IMR-90 (cell line): ENCODE data around the gene NCBP2. TPM values are rescaled to one million over a fixed set of nuclear protein-coding genes. Genes with fewer than 3 reads are reported as not detected.

Source experiments
- ATAC-seq: fragments of 200-7000 bp; cut with Tn5 transposase; 2 replicates; pipeline ENCODE4 v1.9.1; 2020; ENCODE audit warnings: low read depth, mild to moderate bottlenecking, moderate library complexity
- BruUV-seq: library from RNA; stranded (reverse); fragments of 400-500 nt; replicated peaks from 2 replicates; lab custom pipeline; 2021; lab: Mats Ljungman, UMichigan
- CTCF ChIA-PET: fragments of 300-600 bp; formaldehyde crosslinking; extraction: SDS; loops from one replicate; lab custom pipeline; 2021; ENCODE audit warnings: antibody characterized with exemption; lab: Yijun Ruan, JAX
- POLR2A ChIA-PET: fragments of 300-600 bp; sonication (Branson Sonifier 250); formaldehyde crosslinking; loops from one replicate; lab custom pipeline; 2022; ENCODE audit warnings: antibody characterized with exemption; ENCODE audit not compliant: unreplicated experiment; lab: Charles Lee
- DNase-seq: peaks from one replicate; pipeline ENCODE4 v3.0.0; 2013
- H2AFZ ChIP-seq: replicated peaks from 2 replicates; pipeline ENCODE3; 2013; ENCODE audit warnings: low read length, mild to moderate bottlenecking; ENCODE audit not compliant: poor library complexity
- H2AK5ac ChIP-seq: 2 replicates; pipeline ENCODE4 v1.6.1; 2013; ENCODE audit warnings: low read depth, low read length, inconsistent platforms
- H2AK9ac ChIP-seq: replicated peaks from 2 replicates; pipeline ENCODE3; 2013; ENCODE audit warnings: mild to moderate bottlenecking, low read depth, low read length, moderate library complexity; ENCODE audit not compliant: poor library complexity
- H2BK120ac ChIP-seq: 2 replicates; pipeline ENCODE4 v1.6.1; 2013; ENCODE audit warnings: low read depth, low read length, inconsistent platforms
- H2BK15ac ChIP-seq: 3 replicates; pipeline ENCODE4 v1.6.1; 2013; ENCODE audit warnings: low read depth, low read length, inconsistent platforms
- H2BK20ac ChIP-seq: 2 replicates; pipeline ENCODE4 v1.6.1; 2013; ENCODE audit warnings: low read depth, mild to moderate bottlenecking, inconsistent platforms, low read length, moderate library complexity
- H2BK5ac ChIP-seq: 2 replicates; pipeline ENCODE4 v1.6.1; 2013; ENCODE audit warnings: mild to moderate bottlenecking, low read depth, low read length, inconsistent platforms; ENCODE audit not compliant: poor library complexity, severe bottlenecking
- H3K14ac ChIP-seq: replicated peaks from 2 replicates; pipeline ENCODE4 v1.6.1; 2013; ENCODE audit warnings: low read depth, low read length, inconsistent platforms
- H3K18ac ChIP-seq: 2 replicates; pipeline ENCODE4 v1.6.1; 2013; ENCODE audit warnings: low read depth, low read length, control low read depth
- H3K23ac ChIP-seq: 2 replicates; pipeline ENCODE4 v1.6.1; 2013; ENCODE audit warnings: low read depth, low read length, inconsistent platforms
- H3K27ac ChIP-seq: 2 replicates; pipeline ENCODE4 v1.5.1; 2013; ENCODE audit warnings: mild to moderate bottlenecking, control low read depth, low read length; ENCODE audit not compliant: insufficient read depth
- H3K27me3 ChIP-seq: 2 replicates; pipeline ENCODE4 v1.6.1; 2013; ENCODE audit warnings: low read length; ENCODE audit not compliant: control insufficient read depth, insufficient read depth
- H3K36me3 ChIP-seq: 2 replicates; pipeline ENCODE4 v1.6.1; 2013; ENCODE audit warnings: low read length, mixed read lengths; ENCODE audit not compliant: control insufficient read depth, insufficient read depth
- H3K4ac ChIP-seq: 2 replicates; pipeline ENCODE4 v1.6.1; 2013; ENCODE audit warnings: low read depth, low read length, inconsistent platforms
- H3K4me1 ChIP-seq: 2 replicates; pipeline ENCODE4 v1.6.1; 2013; ENCODE audit warnings: low read length, mixed read lengths; ENCODE audit not compliant: control insufficient read depth, insufficient read depth
- H3K4me2 ChIP-seq: 2 replicates; pipeline ENCODE4 v1.6.1; 2013; ENCODE audit warnings: low read depth, mild to moderate bottlenecking, control low read depth, low read length, moderate library complexity
- H3K4me3 ChIP-seq: 2 replicates; pipeline ENCODE4 v1.5.1; 2013; ENCODE audit warnings: low read depth, mild to moderate bottlenecking, control low read depth, low read length, moderate library complexity; ENCODE audit not compliant: insufficient read depth
- H3K56ac ChIP-seq: 2 replicates; pipeline ENCODE4 v1.6.1; 2013; ENCODE audit warnings: low read length, inconsistent platforms; ENCODE audit not compliant: insufficient read depth; ENCODE audit errors: extremely low read depth
- H3K79me1 ChIP-seq, 2 experiments: 2 replicates each; pipeline ENCODE4 v1.6.1; 2013; ENCODE audit warnings: low read length in 2 of 2, inconsistent platforms in 1 of 2, low read depth in 1 of 2
- H3K9ac ChIP-seq: 2 replicates; pipeline ENCODE4 v1.6.1; 2013; ENCODE audit warnings: low read depth, low read length, control low read depth
- H3K9me1 ChIP-seq: 2 replicates; pipeline ENCODE4 v1.6.1; 2013; ENCODE audit warnings: low read length, inconsistent platforms; ENCODE audit not compliant: insufficient read depth
- H3K9me3 ChIP-seq: 2 replicates; pipeline ENCODE4 v1.6.1; 2013; ENCODE audit warnings: low read length; ENCODE audit not compliant: control insufficient read depth, insufficient read depth
- H4K20me1 ChIP-seq: 2 replicates; pipeline ENCODE4 v1.6.1; 2013; ENCODE audit warnings: low read length, inconsistent platforms; ENCODE audit not compliant: insufficient read depth
- H4K5ac ChIP-seq: 2 replicates; pipeline ENCODE4 v1.6.1; 2013; ENCODE audit warnings: mild to moderate bottlenecking, low read depth, low read length, control low read depth
- H4K8ac ChIP-seq, 2 experiments: 2 replicates each; pipeline ENCODE4 v1.6.1; 2013; ENCODE audit warnings: low read depth in 2 of 2, low read length in 2 of 2, control low read depth in 1 of 2, inconsistent platforms in 1 of 2
- H4K91ac ChIP-seq: 2 replicates; pipeline ENCODE4 v1.6.1; 2013; ENCODE audit warnings: low read depth, low read length, inconsistent platforms; ENCODE audit not compliant: insufficient read depth
- BHLHE40 ChIP-seq: fragments of 150-350 bp; IDR thresholded peaks from 2 replicates; pipeline ENCODE4 v1.6.1; 2016; ENCODE audit warnings: mild to moderate bottlenecking, low read depth, low read length
- CEBPB ChIP-seq: IDR thresholded peaks from 2 replicates; pipeline ENCODE4 v1.6.1; 2012; ENCODE audit warnings: low read depth, low read length, improper control_type of control experiment
- CHD1 ChIP-seq: IDR thresholded peaks from 2 replicates; pipeline ENCODE4 v1.6.1; 2012; ENCODE audit warnings: low read depth, low read length, improper control_type of control experiment
- FOS ChIP-seq: fragments of 150-350 bp; IDR thresholded peaks from 2 replicates; pipeline ENCODE4 v1.6.1; 2016; ENCODE audit warnings: low read depth, low read length
- MAFK ChIP-seq: IDR thresholded peaks from 2 replicates; pipeline ENCODE4 v1.6.1; 2012; ENCODE audit warnings: low read depth, low read length, improper control_type of control experiment
- MAZ ChIP-seq: IDR thresholded peaks from 2 replicates; pipeline ENCODE4 v1.6.1; 2012; ENCODE audit warnings: low read depth, mild to moderate bottlenecking, low read length, improper control_type of control experiment, moderate library complexity, borderline replicate concordance
- MXI1 ChIP-seq: IDR thresholded peaks from 2 replicates; pipeline ENCODE4 v1.6.1; 2012; ENCODE audit warnings: low read depth, mild to moderate bottlenecking, low read length, moderate library complexity, borderline replicate concordance
- NFE2L2 ChIP-seq: fragments of 150-350 bp; IDR thresholded peaks from 2 replicates; pipeline ENCODE4 v1.6.1; 2016; ENCODE audit warnings: low read depth, mild to moderate bottlenecking, low read length
- POLR2A ChIP-seq: IDR thresholded peaks from 2 replicates; pipeline ENCODE4 v1.6.1; 2012; ENCODE audit warnings: mild to moderate bottlenecking, low read depth, low read length
- RAD21 ChIP-seq: IDR thresholded peaks from 2 replicates; pipeline ENCODE4 v1.6.1; 2012; ENCODE audit warnings: low read length, improper control_type of control experiment
- RCOR1 ChIP-seq: IDR thresholded peaks from 2 replicates; pipeline ENCODE4 v1.6.1; 2012; ENCODE audit warnings: mild to moderate bottlenecking, low read length, improper control_type of control experiment; ENCODE audit not compliant: insufficient replicate concordance
- RFX5 ChIP-seq: IDR thresholded peaks from 2 replicates; pipeline ENCODE4 v1.8.0; 2012; ENCODE audit warnings: low read depth, mild to moderate bottlenecking, low read length, moderate library complexity
- SMC3 ChIP-seq: fragments of 150-350 bp; IDR thresholded peaks from 2 replicates; pipeline ENCODE4 v1.6.1; 2016; ENCODE audit warnings: low read depth, mild to moderate bottlenecking, antibody characterized with exemption, low read length, moderate library complexity
- WGBS, 2 experiments: methylation state at CpG; one replicate each; pipeline versions ENCODE4 v1.1.5 to v1.1.7; 2013; ENCODE audit warnings: missing lambda C conversion rate in 2 of 2; ENCODE audit not compliant: insufficient read length in 1 of 2; ENCODE audit errors: extremely low coverage in 2 of 2; 5-methylcytosine and 5-hydroxymethylcytosine counted together
- dilution Hi-C: fragments of 300-500 bp; cut with HindIII; formaldehyde crosslinking; loops from one replicate; pipeline ENCODE4 v1.14.3; 2018; ENCODE audit warnings: low sequenced_read_pairs; ENCODE audit not compliant: unreplicated experiment
- in situ Hi-C: fragments of 300-500 bp; cut with MboI; formaldehyde crosslinking; loops from 3 replicates; pipeline ENCODE4 v1.14.3; 2019; ENCODE audit warnings: low sequenced_read_pairs, inconsistent platforms, mixed read lengths
- intact Hi-C: fragments of 100-400 bp; cut with micrococcal nuclease; formaldehyde crosslinking; loops from 2 replicates; pipeline ENCODE4 v1.10.0; 2022
- polyA plus RNA-seq, 3 experiments: library from polyadenylated mRNA; depleted of rRNA; stranded (reverse); fragments of >200 nt; gene quantifications; 2 replicates each; pipeline ENCODE4 v1.2.3, GENCODE V29; 2012; ENCODE audit warnings: low replicate concordance in 1 of 3
- total RNA-seq: library from RNA; depleted of rRNA; stranded (reverse); fragments of >200 nt; gene quantifications from 2 replicates; pipeline ENCODE4 v1.2.3, GENCODE V29; 2012
- TF ChIP-seq, protein P1 (sequence below): fragments of 150-350 bp; IDR thresholded peaks from 2 replicates; pipeline ENCODE4 v1.6.1; 2016; ENCODE audit warnings: low read depth, mild to moderate bottlenecking, low read length, moderate library complexity, borderline replicate concordance
- TF ChIP-seq, protein P2 (sequence below): conservative IDR thresholded peaks from 2 replicates; pipeline ENCODE4 v1.5.1; 2012; ENCODE audit warnings: mild to moderate bottlenecking, low read depth, low read length, improper control_type of control experiment
- TF ChIP-seq, protein P3 (sequence below): fragments of 150-350 bp; IDR thresholded peaks from 2 replicates; pipeline ENCODE4 v1.6.1; 2017; ENCODE audit warnings: mild to moderate bottlenecking, antibody characterized with exemption, low read length, low read depth

Gene NCBP2
- total and polyA plus RNA-seq, 2 of the 4 experiments (the other 2 are of a cell fraction), result 42.8 to 73.6 TPM

DNA sequence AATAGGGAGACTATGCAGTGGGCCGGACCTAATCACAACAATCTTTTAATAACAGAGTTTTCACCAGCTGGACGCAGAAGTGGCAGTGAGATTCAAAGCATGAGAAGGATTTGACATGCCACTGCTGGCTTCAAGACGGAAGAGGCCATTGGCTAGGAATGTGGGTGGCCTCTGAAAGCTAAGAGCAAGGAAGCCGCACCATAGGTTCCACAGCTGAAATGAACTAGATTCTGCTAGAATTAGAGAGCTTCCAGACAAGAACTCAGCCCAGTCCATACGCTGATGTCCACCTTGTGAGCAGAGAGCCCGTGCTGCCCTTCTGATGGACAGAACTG, 6.9 kb upstream of the NCBP2 start:
- Histone ChIP-seq H3K14ac (no peak overlapping the region), H3K9me3 (no peaks in the 10 kb centered on the region), H3K4me3 (no peak overlapping the region), H3K9me1 (no peaks in the 10 kb centered on the region), H3K4me2 (peak overlapping the region; percentile 43; the same call in 1 of the 2 replicates), H4K20me1 (no peaks in the 10 kb centered on the region), H2AK5ac (no peak overlapping the region), H4K91ac (no peak overlapping the region), H3K23ac (no peak overlapping the region), H2AFZ (peak overlapping the region; percentile 51), H3K9ac (no peak overlapping the region), H2BK120ac (no peak overlapping the region), H4K8ac (no peak overlapping the region), H3K4me1 (no peaks in the 10 kb centered on the region; the same call in 1 of the 2 replicates), H4K5ac (no peak overlapping the region), H2BK20ac (no peak overlapping the region), H3K79me1 (peaks cover 0 to 3% of the 10 kb centered on the region in 2 experiments; a peak in 1 of 4 replicates), H2AK9ac (no peak overlapping the region), H3K27ac (no peak overlapping the region), H3K4ac (no peak overlapping the region), H3K18ac (no peak overlapping the region), H3K56ac (no peak overlapping the region), H3K36me3 (peaks cover 2% of the 10 kb centered on the region; the same call in 1 of the 2 replicates), H2BK15ac (no peak overlapping the region), H2BK5ac (no peak overlapping the region), H3K27me3 (peaks cover 23% of the 10 kb centered on the region)
- TF ChIP-seq RFX5 (no peak), POLR2A (no peak), MAFK (no peak), MAZ (no peak), RCOR1 (no peak), NFE2L2 (no peak), RAD21 (no peak), SMC3 (no peak), MXI1 (no peak), BHLHE40 (no peak), CEBPB (no peak), CHD1 (no peak), FOS (no peak)
- TF ChIP-seq, protein P1, sequence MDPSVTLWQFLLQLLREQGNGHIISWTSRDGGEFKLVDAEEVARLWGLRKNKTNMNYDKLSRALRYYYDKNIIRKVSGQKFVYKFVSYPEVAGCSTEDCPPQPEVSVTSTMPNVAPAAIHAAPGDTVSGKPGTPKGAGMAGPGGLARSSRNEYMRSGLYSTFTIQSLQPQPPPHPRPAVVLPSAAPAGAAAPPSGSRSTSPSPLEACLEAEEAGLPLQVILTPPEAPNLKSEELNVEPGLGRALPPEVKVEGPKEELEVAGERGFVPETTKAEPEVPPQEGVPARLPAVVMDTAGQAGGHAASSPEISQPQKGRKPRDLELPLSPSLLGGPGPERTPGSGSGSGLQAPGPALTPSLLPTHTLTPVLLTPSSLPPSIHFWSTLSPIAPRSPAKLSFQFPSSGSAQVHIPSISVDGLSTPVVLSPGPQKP, result no peak
- TF ChIP-seq, protein P2, sequence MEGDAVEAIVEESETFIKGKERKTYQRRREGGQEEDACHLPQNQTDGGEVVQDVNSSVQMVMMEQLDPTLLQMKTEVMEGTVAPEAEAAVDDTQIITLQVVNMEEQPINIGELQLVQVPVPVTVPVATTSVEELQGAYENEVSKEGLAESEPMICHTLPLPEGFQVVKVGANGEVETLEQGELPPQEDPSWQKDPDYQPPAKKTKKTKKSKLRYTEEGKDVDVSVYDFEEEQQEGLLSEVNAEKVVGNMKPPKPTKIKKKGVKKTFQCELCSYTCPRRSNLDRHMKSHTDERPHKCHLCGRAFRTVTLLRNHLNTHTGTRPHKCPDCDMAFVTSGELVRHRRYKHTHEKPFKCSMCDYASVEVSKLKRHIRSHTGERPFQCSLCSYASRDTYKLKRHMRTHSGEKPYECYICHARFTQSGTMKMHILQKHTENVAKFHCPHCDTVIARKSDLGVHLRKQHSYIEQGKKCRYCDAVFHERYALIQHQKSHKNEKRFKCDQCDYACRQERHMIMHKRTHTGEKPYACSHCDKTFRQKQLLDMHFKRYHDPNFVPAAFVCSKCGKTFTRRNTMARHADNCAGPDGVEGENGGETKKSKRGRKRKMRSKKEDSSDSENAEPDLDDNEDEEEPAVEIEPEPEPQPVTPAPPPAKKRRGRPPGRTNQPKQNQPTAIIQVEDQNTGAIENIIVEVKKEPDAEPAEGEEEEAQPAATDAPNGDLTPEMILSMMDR, result no peak
- TF ChIP-seq, protein P3, sequence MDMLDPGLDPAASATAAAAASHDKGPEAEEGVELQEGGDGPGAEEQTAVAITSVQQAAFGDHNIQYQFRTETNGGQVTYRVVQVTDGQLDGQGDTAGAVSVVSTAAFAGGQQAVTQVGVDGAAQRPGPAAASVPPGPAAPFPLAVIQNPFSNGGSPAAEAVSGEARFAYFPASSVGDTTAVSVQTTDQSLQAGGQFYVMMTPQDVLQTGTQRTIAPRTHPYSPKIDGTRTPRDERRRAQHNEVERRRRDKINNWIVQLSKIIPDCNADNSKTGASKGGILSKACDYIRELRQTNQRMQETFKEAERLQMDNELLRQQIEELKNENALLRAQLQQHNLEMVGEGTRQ, result no peak
- ChIA-PET CTCF (no interaction called here), POLR2A (no interaction called here)
- 56% methylated on average over 2 of the region's 6 CpGs; no CpG with 5 or more reads in 1 of the 2 experiments for whole genome bisulfite sequencing, 2 experiments
- in situ Hi-C loops, result no loop called here
- dilution Hi-C loops, result no loop called here
- DNase-seq (no peak), ATAC-seq (peak; percentile 56)
- intact Hi-C loops, result loop anchor here (10.0 kb wide), 1 partner anchor 344 kb away; no protein-coding TSS in a partner anchor
- no TSS peak for BruUV-seq
